DOHH2 (cell line): ENCODE measurements around the gene ZSWIM8.

Experiments used
- EZH2phosphoT487 ChIP-seq: fragments of 200-600 bp; sonication (generic); IDR thresholded peaks from 2 replicates; pipeline ENCODE4 v1.6.1; 2017; ENCODE audit warnings: borderline replicate concordance, mild to moderate bottlenecking, antibody characterized with exemption, low read length, moderate library complexity, mixed read lengths
- TF ChIP-seq, protein P1 (sequence below): fragments of 200-600 bp; sonication (generic); IDR thresholded peaks from one replicate; pipeline ENCODE4 v1.5.1; 2014; ENCODE audit warnings: antibody characterized with exemption, mild to moderate bottlenecking, low read depth, low read length; ENCODE audit not compliant: poor library complexity, severe bottlenecking

DNA sequence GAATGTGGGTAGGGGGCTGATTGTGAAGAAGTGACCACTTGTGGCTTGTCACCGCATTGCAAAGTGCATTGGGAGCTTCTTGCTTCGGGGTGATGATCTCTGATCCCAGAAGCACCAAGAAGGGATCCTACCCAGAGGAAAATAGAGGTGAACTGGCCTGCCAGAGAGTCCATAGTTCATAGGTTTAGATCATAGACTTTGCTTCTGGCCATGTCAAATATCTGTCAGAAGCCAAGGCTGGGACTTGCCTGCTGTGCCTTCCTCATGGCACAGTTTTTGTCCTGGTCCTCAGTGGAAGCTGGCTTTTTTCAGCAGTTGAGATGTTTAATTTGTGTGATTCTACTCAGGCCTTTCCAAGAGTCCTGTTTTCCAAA, 1.1 kb downstream of the ZSWIM8 start:
- TF ChIP-seq, protein P1, sequence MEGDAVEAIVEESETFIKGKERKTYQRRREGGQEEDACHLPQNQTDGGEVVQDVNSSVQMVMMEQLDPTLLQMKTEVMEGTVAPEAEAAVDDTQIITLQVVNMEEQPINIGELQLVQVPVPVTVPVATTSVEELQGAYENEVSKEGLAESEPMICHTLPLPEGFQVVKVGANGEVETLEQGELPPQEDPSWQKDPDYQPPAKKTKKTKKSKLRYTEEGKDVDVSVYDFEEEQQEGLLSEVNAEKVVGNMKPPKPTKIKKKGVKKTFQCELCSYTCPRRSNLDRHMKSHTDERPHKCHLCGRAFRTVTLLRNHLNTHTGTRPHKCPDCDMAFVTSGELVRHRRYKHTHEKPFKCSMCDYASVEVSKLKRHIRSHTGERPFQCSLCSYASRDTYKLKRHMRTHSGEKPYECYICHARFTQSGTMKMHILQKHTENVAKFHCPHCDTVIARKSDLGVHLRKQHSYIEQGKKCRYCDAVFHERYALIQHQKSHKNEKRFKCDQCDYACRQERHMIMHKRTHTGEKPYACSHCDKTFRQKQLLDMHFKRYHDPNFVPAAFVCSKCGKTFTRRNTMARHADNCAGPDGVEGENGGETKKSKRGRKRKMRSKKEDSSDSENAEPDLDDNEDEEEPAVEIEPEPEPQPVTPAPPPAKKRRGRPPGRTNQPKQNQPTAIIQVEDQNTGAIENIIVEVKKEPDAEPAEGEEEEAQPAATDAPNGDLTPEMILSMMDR, result no peak
- TF ChIP-seq EZH2phosphoT487, result no peak
